ENCODE results near the gene PBX1.

Gene PBX1

DNA sequence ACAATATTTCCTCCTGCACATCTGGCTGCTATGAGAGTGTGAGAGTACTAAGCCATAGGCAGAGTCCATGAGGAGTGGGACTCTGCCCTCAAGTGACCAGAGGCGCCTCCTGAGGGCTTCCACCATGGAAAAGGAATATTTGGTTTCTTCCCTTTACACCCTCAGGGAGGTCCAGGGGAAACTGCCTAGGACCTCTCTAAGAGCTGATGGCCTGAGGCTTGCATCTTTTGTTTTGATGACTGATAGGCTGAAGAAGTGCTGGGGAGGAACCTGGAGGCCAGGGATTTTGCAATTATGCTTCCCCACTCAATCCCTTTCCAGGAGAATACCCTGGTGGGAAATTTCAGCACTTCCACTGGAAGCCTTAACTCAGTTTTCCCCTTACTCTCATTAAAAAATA, 111.0 kb downstream of the PBX1 start:
- DNase-seq (ENCODE audit: low read depth), result no peak

DNA sequence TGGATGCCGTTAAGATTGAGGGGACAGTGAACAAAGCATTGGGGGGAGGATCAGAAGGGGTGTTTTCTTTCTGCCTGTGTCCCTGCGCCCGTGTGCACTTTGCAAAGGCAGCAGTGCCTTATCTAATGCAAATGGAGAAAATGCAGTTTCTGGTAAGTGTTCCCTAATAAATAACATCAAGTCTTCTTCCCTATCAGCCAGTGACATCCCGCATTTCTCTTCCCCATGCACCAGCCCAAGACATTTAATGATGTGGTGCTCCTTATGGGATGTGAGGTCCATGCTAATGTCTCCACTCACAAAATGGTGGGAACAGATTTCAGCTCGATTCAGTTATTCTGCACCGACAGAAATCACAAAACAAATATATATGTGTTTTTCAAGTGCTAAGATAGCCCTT, 111.8 kb downstream of the PBX1 start:
- no peak for DNase-seq (ENCODE audit: low read depth)

DNA sequence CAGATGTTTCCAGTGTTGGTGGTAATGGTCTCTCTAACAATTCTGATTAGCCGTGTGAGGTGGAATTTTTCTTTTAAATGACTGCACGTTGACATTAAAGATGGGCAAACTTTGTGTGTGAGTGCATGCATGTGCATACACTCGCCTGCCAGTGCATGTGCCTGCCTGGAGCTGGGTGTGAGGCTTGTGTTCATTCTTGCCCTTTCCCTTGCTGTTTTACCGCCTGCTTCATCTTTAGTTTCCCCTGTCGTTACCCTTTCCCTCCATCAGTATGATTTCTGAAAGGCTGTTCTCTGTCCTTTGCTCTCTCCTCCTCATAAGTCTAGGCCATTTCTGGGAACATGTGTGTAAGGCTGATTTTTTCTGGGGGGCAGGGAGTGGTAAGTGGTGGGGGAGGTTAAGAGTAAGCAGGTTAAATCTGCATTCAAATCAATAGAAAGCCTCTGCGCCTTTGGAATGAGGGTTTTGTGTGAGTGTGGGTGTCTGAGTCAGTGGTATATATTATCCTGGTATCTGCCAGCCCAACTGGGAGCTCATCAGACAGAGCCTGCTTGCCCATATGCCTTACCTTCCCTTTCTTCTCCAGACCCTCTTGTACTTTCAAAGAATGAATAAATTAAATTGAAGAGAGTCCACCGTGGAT, 112.5 kb downstream of the PBX1 start:
- peak; percentile 50 for DNase-seq (ENCODE audit: low read depth)

DNA sequence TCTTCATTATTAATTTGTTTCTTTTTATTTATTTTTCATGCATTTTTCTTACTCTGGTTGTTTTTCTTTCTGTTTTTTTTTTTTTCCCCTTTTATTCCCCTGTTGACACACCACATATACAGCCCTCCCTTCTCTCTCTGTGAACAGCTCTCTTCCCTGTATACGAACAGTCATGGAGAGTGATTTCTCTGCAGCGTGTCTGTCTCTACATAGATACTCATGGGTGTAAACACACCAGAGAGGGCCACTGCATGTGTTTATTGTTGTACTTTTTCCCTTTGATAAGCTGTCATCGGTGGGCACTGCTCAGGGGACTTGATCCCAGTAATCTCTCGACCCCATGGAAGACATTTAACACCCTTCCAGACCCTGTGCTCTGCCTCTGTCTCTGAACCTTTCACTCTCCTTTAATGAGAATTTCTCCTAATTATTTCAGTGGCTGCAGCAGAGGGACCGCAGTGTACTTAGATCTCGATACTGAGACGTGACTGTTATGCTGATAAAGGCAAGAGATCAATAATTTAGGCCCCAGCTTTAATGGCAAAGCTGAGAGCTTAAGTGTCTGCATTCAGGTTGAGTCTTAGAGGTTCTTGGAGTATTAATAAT, 113.1 kb downstream of the PBX1 start:
- DNase-seq (ENCODE audit: low read depth), result no peak

DNA sequence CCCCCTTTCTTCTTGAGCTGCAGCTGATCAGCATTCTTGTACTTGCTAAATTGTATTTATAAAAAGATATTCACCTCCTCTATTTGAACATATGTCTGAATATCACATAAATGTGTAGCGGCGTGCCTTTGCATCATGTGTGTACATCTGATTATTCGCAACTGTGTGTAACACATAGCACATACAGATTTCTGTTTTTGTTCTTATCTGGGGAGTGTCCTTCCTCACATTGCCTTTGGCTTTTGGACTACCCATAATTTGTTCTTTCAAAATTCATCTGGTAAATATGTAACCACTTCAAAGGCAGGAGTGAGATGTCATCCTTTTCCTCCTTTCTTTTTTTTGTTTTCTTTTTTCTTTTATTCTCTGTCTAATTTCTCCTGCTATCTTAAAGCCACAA, 113.6 kb downstream of the PBX1 start:
- DNase-seq (ENCODE audit: low read depth), result no peak

DNA sequence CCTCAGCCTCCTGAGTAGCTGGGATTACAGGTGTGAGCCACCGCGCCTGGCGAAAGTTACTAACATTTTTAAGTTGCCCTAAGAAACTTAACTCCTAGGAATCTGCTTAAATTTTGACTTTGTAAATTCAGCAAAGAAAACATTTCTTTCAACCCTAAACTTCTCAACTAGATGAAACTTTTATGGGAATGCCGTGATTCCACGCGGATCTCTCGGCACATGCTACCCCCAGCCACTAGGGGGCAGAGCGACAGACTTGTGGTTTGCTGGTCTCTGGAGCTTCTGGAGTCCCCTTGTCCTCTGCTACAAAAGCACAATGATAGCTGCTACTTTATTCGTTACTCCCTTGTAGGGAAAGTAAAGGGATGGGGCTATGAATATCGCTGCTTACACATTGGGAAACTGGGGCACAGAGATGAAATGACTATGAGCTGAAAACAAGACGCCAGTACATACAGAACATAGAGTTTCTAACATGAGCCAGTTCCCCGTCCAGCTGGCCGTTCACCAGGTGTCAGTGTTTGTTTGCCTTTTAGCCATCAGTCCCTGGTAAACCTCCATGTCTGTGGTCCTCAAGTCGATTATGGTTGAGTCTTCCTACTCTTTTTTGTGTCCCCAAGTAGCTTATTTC, 114.7 kb downstream of the PBX1 start:
- no peak for DNase-seq (ENCODE audit: low read depth)

DNA sequence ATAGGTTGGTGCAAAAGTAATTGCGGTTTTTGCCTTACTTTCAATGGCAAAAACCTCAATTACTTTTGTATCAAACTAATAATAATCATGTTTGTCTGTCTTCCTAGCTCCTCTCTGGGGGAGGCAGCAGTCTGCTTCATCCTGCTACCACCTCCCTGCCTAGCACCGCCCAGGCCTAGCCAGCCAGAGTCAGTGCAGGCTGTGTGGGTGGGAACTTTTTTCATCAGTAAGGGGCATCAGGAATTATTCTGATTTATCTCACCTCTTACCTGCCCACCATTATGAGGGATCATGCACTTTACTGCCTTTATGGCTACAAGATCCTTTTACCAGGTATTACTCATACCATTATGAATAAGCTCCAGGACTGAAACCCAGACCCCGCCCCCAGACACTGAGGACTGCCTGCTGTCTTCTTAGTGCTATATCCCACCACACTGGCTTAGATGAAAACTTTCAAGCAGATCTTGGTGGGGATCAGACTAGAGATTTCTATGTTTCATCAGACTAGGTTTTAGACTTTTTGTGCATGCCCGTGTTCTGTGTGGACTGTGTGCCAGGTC, 116.4 kb downstream of the PBX1 start:
- DNase-seq (ENCODE audit: low read depth), result peak; percentile 48

DNA sequence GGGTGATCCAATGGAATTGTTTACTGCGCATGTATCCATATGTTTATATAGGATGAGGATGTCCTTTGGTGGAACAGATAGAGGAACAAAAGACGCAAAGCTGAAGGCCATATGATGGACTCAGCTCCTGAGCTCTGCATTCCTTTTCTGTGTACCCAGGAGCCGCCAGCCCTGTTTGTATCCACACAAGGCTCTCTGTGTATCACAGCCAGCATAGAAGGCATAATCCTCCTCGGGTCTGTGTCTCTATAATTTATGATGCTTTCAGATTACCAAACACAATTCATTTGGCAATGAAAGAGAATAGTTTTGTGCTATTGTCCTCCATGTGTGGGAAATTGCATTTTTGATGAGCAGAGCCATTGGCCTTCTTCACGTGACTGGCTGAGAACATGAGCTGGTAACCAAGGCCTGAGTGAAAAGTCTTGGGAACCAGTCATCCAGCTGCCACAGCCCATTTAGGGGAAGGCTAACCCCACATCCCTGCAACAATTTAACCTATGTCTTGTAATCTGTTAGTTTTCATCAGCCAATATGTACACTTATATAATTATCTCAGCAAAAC, 119.2 kb downstream of the PBX1 start:
- peak; percentile 59 for DNase-seq (ENCODE audit: low read depth)

DNA sequence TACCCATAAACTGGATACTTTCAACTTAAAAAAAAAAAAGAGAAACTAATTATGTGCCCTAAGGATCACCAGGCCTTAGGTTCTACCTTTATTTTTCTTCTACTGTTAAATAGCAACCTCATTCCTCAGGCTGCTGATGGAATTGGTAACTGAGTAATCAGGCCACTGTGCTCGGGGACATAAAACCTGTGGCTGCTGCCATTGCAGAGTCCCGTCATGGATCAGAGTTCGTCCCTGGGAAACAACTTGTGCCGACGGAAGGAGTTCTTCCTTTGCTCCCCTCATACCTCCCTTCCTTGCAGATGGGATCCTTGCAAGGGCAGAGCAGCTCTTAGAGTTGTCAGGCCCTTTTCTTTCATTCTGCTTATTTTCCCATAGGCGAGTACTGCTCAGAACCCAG, 123.6 kb downstream of the PBX1 start:
- no peak for DNase-seq (ENCODE audit: low read depth)

DNA sequence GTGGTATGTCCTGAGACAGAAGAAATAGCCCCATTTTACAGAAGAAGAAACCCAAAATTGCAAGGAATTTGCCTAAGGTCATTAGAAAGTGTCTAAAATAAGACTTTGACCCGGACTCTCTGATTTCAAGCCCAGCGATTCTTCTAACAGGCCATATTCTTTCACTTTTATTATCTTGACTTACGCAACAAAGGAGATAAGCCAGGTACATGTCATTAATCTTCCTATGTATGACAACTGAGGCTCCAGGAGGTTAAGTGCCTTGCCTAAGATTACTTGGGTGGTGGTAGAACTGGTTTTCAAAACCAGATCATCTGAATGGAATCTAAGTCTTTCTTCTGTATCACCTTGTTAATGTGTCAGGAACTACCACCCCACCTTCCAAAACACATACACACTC, 124.3 kb downstream of the PBX1 start:
- DNase-seq (ENCODE audit: low read depth), result peak; percentile 93

DNA sequence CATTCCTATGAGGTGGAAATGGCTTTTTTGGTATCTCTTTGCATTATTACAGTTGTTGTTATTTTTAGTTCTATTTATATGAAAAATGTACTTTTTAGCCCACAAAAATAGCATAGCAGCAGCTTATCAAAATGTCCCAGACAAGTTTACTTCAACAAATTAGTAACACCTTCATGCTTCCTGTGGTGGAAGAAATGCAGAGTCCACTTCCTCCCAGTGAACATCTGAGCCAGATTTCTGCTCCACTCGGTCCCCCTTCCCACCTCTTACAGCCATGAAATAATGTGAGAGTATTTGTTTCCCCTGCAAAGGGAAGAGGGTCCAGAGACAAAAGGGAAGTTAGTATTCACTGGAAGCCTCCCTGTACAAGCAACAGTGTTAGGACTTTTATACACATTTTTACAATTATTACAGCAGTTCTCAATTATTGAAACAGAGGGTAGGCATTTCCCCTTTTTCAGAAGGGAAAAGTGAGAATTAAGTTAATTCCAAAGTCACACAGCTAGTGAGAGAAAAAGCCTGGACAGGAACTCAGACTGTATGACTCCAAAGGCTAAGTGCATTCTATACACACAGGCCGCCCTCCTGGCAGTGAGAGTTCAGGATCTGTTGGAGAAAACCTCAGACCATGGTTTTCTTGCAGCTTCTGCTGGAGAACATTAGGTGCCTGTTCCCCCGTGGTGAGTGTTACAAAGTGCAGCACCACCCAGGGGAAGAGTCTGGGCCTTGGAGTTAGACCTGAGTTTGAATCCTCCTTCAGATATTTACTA, 126.5 kb downstream of the PBX1 start:
- DNase-seq (ENCODE audit: low read depth), result no peak

DNA sequence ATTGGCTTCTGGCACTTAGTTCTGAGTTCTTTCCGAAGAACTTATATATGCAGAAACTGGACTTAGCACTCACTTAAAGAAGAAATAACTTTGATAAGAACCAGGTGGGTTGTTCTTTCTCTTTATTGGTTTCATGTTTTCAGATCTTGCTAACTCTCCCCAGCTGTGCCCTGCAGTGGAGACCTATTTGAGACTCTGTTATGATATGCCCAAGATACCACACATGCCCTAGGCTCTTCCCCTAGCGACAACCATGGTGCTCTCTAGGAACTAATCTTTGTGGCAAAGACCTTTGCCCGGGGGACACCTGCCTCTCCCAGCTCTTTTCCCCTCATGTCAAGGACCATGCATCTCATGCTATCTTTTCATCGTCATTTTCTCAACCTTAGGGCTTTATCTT, 128.8 kb downstream of the PBX1 start:
- DNase-seq (ENCODE audit: low read depth), result no peak

DNA sequence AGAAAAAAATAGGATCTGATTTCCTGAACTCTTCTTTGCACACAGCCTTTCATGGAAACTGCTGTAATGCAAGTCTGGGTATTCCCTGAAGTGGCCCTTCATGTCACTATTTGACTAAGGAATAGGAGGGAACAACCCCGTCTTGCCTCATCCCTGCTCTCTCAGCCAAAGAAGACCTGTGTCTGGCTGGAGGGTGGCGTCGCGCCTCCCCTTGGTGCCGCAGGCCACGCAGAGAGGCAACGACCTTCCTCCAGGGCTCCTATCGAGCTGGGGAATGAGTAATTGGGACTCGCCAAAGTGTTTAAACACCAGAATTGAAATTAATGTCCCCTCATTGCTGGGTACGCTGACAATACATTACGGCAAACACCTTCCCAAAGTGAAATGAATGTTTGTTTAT, 129.8 kb downstream of the PBX1 start:
- no peak for DNase-seq (ENCODE audit: low read depth)

DNA sequence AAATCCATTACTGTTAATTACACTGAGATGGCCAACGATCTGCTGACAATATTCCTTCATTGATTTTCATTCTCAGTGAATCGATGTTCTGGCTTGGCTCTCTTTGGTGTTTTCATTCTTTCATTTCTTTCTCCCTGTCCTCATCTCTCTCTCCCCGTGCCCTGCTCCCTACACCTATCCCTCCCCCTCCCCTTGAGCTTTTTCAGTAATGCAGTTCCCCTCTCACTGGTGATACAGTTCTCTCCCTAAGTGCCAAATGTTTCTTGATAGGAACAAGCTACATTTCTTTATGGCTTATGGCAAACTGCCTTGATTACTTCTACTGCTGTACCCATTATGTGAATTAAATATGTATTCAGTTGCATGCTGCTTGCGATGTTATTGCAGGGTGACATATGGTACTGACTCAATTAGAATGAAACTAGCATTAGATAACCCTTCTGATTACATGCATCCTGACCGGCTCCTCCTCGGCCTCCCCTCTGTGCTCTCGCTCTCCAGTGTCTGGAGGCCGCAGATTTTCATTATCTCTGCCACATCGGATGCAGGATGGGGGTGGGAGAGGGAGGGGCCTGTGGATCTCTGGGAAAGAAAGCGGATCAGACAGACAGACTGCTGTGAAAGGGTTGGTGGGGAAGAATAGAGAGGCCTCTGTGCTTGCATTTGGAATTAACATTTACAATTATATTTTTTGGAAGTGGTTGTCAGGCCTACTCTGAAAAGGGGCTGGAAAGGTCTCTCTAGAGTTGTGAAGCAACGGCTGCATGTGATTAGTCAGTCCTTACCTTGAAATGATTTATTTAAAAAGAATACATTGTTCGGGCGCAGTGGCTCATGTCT, 130.9 kb downstream of the PBX1 start:
- DNase-seq (ENCODE audit: low read depth), result peak; percentile 54

DNA sequence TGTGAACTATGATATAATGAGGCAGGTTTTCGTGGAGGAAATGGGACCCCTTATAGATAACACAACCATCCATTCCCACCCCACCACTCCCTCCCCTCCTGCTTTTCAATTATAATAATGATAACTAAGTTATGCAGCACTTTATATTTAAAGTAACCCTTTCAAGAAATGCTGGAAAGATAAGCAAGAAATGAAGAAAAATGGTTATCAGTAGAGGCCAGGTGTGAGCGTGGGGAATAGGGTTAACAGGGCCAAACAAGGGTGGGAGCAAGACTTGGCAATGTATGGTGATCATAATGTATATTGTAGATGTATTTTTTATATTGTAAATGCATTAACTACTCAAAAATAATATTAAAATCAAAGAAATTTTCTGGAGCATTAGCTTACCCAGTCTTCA, 133.4 kb downstream of the PBX1 start:
- no peak for DNase-seq (ENCODE audit: low read depth)

DNA sequence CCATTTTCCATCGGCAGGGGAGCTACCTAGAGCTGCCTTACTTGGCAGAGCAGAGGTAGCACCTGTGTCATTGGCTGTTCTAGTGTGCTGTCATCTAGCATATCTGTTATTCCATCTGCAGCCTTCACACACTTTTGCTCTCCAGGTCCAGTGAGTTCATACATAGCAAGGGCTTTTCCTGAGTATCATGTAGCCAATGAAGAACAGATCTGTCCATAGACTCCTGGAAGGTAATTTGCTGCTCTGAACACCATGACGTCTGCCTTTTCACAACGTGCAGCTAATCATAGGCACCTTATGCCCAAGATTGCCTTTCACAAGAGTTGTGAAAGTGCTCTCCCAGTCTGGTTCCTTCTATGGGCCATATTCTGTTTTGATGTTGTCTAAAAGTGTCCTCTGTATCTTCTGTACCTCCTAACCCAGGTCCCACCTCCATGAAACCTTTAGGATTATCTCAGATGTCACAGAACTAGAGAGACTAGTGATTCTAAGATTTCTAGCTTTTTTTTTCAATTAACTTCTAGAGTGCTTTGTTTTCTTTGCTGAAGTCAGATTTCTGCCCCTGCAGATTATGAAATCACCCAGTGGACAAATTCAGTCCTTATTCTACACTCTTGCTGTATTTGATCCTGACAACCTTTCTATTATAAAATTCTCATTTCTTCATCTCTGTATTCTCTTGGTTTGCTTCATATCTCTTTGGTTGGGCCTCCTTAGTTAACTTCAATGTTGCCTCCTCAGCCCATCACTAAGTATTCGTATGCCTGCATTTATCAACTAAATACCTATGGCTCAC, 134.8 kb downstream of the PBX1 start:
- peak; percentile 30 for DNase-seq (ENCODE audit: low read depth)

DNA sequence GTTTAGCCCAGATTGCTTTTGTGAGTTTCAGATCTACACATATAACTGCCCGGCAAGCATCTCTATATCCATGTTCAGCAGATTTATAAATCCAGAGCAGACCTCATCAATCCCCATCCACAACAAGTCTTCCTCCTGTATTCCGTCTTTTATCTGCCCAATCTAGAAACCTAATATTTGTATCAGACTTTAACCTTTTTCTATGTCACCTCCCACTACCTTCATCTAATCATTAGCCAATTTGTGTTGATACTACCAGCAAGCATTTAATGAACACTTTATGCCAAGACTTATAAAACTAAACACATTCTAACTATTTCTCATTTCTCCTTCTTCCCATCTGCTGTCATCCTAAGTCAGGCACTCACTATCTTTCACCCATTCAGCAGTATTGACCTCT, 135.5 kb downstream of the PBX1 start:
- DNase-seq (ENCODE audit: low read depth), result no peak

DNA sequence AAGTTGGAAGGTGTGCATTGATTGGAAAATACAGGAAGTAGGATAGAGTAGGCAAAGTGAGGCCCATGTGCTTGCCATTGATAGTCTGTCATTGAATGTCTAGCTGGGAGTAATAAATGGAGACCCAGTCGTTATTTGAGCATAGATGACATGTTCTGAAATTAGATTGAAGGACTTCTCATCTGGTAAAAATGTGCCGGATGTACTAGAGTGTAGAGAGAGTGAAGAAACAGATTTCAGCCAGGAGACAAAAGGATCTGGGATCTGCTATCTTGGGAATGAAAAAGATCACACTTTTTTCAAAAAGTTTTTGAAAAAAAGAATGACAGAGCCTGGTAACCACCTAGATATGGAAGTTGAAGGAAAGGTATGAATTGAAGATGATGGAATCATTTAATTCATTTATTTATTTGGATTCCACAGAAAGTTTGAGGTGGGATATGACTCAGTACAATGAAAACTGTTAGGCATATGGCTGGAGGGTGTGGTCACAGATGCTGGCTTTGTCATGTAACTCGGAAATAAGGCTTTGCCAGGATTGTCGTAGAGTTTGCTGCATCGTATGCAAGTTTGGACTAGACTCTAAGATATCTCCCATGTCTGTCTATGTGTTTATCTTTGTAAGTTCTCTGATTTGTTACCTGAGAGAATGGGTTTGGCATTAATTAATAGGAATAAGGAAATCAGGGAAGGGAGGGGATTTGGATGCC, 137.1 kb downstream of the PBX1 start:
- no peak for DNase-seq (ENCODE audit: low read depth)

DNA sequence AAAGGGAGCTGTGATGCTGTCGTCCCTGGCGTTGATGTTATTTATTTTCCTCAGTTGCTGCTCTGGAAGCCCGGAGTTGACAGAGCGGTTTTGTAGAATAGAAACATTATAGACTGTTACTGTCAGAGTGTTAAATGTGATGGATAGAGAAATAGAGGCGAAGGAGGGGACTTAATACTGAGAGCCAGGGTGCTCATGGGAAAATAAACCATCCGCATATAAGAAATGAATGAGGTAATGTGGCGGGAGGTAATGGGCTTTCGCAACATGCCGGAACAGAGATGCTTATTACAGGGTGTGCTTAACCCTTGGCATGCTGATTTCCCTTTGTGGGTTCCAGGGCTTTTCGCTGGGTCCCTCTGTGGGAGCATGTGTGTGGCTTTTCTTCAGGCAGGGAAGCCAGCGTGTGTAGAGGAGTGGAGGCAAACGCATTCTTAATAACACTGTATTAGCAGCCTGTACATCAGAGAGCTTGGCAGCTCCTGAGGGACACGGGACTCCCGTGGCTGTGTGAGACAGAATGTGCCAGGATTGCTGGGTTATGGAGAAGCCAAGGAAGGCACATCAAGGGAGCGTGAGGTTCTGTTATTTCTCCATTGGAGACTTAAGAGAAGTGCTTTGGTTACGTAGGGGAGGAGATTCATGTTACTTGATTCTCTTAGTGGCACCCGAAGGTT, 141.0 kb downstream of the PBX1 start:
- peak; percentile 81 for DNase-seq (ENCODE audit: low read depth)
